ENCODE measurements around the gene SDSL. TPM values are rescaled to one million over a fixed set of nuclear protein-coding genes. Genes with fewer than 3 reads are reported as not detected.
A peak's percentile ranks its signal among the peaks of the same experiment; 100 is the strongest.

SDSL gene
- total and polyA plus RNA-seq, 2 of the 4 experiments (the other 2 are of a cell fraction) = 6.3 to 10.9 TPM

DNA sequence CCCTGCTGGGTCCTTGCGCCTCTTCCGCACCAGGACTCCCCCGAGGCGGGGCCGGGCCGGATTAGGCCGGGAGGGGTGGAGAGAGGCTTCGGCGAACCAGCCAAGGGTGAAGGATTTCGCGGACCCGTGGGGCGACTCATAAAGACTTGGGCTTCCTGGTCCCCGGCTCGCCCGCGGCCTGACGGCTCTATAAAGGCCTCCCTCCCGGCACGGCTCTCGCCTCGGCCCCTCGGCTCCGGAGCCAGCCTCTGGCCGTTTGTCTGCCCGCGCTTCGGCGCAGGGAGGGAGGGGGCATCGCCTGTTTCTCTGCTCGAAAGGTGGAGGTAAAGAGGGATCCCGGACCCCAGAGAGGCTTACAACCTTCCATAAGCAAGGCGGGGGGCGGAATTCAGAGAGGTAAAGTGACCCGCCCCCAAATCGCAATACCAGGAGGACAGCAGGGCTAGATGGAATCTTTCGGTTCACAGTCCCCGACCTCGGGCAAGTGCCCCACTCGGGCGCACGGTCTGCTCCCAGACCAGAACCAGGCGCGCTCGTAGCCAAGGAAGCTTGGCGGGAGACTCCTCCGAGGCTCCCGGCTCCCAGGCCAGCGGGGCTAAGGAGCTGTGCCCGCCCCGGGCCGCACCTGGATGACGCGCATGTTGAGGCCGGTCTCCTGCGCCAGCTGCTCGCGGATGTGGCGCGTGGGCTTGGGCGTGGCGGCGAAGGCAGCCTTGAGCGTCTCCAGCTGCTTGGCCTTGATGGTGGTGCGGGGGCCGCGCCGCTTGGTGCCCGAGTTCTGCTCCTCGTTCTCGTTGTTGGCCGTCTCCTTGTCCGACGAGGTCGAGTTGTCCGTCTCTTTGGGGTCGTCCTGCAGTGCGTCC lies 45.6 kb downstream of the SDSL start:
- Histone ChIP-seq H3K27me3 (ENCODE audit: control insufficient read depth, insufficient read depth, low read length) (peaks cover 98% of the 10 kb centered on the region), H4K20me1 (ENCODE audit: insufficient read depth, low read length) (no peaks in the 10 kb centered on the region), H2AFZ (replicated peaks; ENCODE audit: low read length, poor library complexity) (peak overlapping the region; percentile 78), H2AK9ac (replicated peaks; ENCODE audit: low read depth, low read length, poor library complexity) (no peak overlapping the region), H2BK5ac (ENCODE audit: low read depth, low read length, poor library complexity, severe bottlenecking) (no peak overlapping the region), H2BK20ac (ENCODE audit: low read depth, low read length) (no peak overlapping the region), H3K9me3 (ENCODE audit: control insufficient read depth, insufficient read depth, low read length) (no peaks in the 10 kb centered on the region), H3K56ac (ENCODE audit: extremely low read depth, insufficient read depth, low read length) (no peak overlapping the region), H3K14ac (replicated peaks; ENCODE audit: low read depth, low read length) (no peak overlapping the region), H3K23ac (ENCODE audit: low read depth, low read length) (no peak overlapping the region), H3K18ac (ENCODE audit: low read depth, low read length) (no peak overlapping the region), H2BK15ac (ENCODE audit: low read depth, low read length) (no peak overlapping the region), H3K4me2 (ENCODE audit: low read depth, low read length) (peak overlapping the region; percentile 74), H3K4me3 (ENCODE audit: insufficient read depth, low read depth, low read length) (peak overlapping the region; percentile 20; the same call in 1 of the 2 replicates), H3K4me1 (ENCODE audit: control insufficient read depth, insufficient read depth, low read length) (no peaks in the 10 kb centered on the region; the same call in 1 of the 2 replicates), H4K8ac (ENCODE audit: low read depth in 2 of 2, low read length in 2 of 2) (no peak overlapping the region), H2AK5ac (ENCODE audit: low read depth, low read length) (no peak overlapping the region), H3K9ac (ENCODE audit: low read depth, low read length) (no peak overlapping the region), H2BK120ac (ENCODE audit: low read depth, low read length) (no peak overlapping the region), H3K9me1 (ENCODE audit: insufficient read depth, low read length) (no peaks in the 10 kb centered on the region), H4K91ac (ENCODE audit: insufficient read depth, low read depth, low read length) (no peak overlapping the region), H3K27ac (ENCODE audit: insufficient read depth, low read length) (no peak overlapping the region), H3K36me3 (ENCODE audit: control insufficient read depth, insufficient read depth, low read length) (no peaks in the 10 kb centered on the region), H3K79me1 (ENCODE audit: low read depth in 1 of 2, low read length in 2 of 2) (no peaks in the 10 kb centered on the region), H4K5ac (ENCODE audit: low read depth, low read length) (no peak overlapping the region), H3K4ac (ENCODE audit: low read depth, low read length) (no peak overlapping the region)
- CTCF ChIA-PET = no interaction called here
- WGBS, 2 experiments (ENCODE audit: extremely low coverage in 2 of 2, insufficient read length in 1 of 2) = 2% methylated on average over 39 of the region's 78 CpGs; no CpG with 5 or more reads in 1 of the 2 experiments
- no peak for DNase-seq
- TF ChIP-seq, protein P1, sequence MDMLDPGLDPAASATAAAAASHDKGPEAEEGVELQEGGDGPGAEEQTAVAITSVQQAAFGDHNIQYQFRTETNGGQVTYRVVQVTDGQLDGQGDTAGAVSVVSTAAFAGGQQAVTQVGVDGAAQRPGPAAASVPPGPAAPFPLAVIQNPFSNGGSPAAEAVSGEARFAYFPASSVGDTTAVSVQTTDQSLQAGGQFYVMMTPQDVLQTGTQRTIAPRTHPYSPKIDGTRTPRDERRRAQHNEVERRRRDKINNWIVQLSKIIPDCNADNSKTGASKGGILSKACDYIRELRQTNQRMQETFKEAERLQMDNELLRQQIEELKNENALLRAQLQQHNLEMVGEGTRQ (IDR thresholded peaks at IDR 0.05; ENCODE audit: low read depth, low read length) = no peak
- TF ChIP-seq SMC3 (IDR thresholded peaks at IDR 0.05; ENCODE audit: low read depth, low read length) (no peak), CEBPB (IDR thresholded peaks at IDR 0.05; ENCODE audit: low read depth, low read length) (no peak), BHLHE40 (IDR thresholded peaks at IDR 0.05; ENCODE audit: low read depth, low read length) (no peak), MAFK (IDR thresholded peaks at IDR 0.05; ENCODE audit: low read depth, low read length) (no peak), RAD21 (IDR thresholded peaks at IDR 0.05; ENCODE audit: low read length) (no peak), MXI1 (IDR thresholded peaks at IDR 0.05; ENCODE audit: borderline replicate concordance, low read depth, low read length) (no peak)
- TF ChIP-seq, protein P2, sequence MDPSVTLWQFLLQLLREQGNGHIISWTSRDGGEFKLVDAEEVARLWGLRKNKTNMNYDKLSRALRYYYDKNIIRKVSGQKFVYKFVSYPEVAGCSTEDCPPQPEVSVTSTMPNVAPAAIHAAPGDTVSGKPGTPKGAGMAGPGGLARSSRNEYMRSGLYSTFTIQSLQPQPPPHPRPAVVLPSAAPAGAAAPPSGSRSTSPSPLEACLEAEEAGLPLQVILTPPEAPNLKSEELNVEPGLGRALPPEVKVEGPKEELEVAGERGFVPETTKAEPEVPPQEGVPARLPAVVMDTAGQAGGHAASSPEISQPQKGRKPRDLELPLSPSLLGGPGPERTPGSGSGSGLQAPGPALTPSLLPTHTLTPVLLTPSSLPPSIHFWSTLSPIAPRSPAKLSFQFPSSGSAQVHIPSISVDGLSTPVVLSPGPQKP (IDR thresholded peaks at IDR 0.05; ENCODE audit: borderline replicate concordance, low read depth, low read length) = no peak
- no peak for ATAC-seq (ENCODE audit: low read depth)
- in situ Hi-C loops (cut with MboI; ENCODE audit: low sequenced_read_pairs) (no loop called here), intact Hi-C loops (cut with micrococcal nuclease) (no loop called here), dilution Hi-C loops (cut with HindIII; ENCODE audit: low sequenced_read_pairs, unreplicated experiment) (no loop called here)
- no TSS peak for BruUV-seq (replicated peaks)
- POLR2A ChIA-PET (ENCODE audit: unreplicated experiment) = interaction anchor here (0.6 kb wide), 1 partner anchor 31 kb away, joined by 4 read pairs; no protein-coding TSS in a partner anchor
